ENCODE data around the gene PAFAH1B1.

DNA sequence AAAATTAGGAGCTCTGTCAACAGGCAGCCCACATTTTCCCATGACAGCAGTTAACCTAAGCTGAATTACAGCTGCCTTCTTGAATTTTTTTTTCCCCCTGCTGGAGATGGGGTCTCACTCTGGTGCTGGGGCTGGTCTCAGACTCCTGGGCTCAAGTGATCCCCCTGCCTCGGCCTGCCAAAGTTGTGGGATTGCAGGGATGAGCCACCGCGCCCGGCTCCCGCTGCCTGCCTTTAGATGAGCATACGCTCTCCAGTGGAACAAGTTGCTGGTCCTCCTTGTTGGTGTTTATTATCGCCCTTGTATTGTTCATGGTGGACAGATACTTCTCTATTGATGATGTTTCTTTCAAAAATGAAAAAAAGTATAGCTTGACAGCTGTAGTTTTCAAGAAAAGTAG lies 15.6 kb downstream of the PAFAH1B1 start:
- TF ChIP-seq, protein P1, sequence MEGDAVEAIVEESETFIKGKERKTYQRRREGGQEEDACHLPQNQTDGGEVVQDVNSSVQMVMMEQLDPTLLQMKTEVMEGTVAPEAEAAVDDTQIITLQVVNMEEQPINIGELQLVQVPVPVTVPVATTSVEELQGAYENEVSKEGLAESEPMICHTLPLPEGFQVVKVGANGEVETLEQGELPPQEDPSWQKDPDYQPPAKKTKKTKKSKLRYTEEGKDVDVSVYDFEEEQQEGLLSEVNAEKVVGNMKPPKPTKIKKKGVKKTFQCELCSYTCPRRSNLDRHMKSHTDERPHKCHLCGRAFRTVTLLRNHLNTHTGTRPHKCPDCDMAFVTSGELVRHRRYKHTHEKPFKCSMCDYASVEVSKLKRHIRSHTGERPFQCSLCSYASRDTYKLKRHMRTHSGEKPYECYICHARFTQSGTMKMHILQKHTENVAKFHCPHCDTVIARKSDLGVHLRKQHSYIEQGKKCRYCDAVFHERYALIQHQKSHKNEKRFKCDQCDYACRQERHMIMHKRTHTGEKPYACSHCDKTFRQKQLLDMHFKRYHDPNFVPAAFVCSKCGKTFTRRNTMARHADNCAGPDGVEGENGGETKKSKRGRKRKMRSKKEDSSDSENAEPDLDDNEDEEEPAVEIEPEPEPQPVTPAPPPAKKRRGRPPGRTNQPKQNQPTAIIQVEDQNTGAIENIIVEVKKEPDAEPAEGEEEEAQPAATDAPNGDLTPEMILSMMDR (IDR thresholded peaks at IDR 0.05): no peak
- TF ChIP-seq POLR2A (IDR thresholded peaks at IDR 0.05): no peak
